Natural killer cell treated with Interleukin-12 subunit alpha and Interleukin-12 subunit beta and Interleukin-15 and Interleukin-18, amount 100 ng/mL, for 72 hours (primary cell): Measurements from ENCODE around the gene DMBX1. TPM values are rescaled to one million over a fixed set of nuclear protein-coding genes. Genes with fewer than 3 reads are reported as not detected.
A peak's percentile ranks its signal among the peaks of the same experiment; 100 is the strongest.

Experiments used
- ATAC-seq, 2 donors: fragments of 150-1000 bp; cut with Tn5 transposase in 1 of 2; sonication (Bioruptor Pico), chemical (Tn5 transposase) in 1 of 2; 2 replicates each; pipeline ENCODE4 v1.10.0; 2021
- DNase-seq: peaks from one replicate; pipeline ENCODE4 v3.0.0; 2022; ENCODE audit warnings: low spot score
- H3K27ac Mint-ChIP-seq, 2 donors: 1 replicate in 1 of 2; 2 replicates in 1 of 2; pipeline ENCODE4 v1.8.0; 2022; ENCODE audit warnings: mixed read lengths in 2 of 2, mild to moderate bottlenecking in 1 of 2, moderate library complexity in 1 of 2
- H3K27me3 Mint-ChIP-seq, 2 donors: 1 replicate in 1 of 2; 2 replicates in 1 of 2; pipeline ENCODE4 v1.8.0; 2022; ENCODE audit warnings: mixed read lengths in 2 of 2
- H3K36me3 Mint-ChIP-seq: one replicate; pipeline ENCODE4 v1.8.0; 2022; ENCODE audit warnings: mixed read lengths
- H3K4me1 Mint-ChIP-seq, 2 donors: 1 replicate in 1 of 2; 2 replicates in 1 of 2; pipeline ENCODE4 v1.8.0; 2022; ENCODE audit warnings: low read depth in 2 of 2, mixed read lengths in 2 of 2, mild to moderate bottlenecking in 1 of 2
- H3K4me3 Mint-ChIP-seq: one replicate; pipeline ENCODE4 v1.8.0; 2022; ENCODE audit warnings: mixed read lengths
- H3K9me3 Mint-ChIP-seq: 2 replicates; pipeline ENCODE4 v1.8.0; 2022; ENCODE audit warnings: mixed read lengths
- total RNA-seq, 2 donors: library from RNA; stranded (reverse); gene quantifications; one replicate each; pipeline ENCODE4 v1.2.3, GENCODE V29; 2022

DMBX1 gene
- total RNA-seq, 2 donors from 2014 or later = 0.26 to 0.47 TPM

- no peak for ATAC-seq
- no peaks in the 10 kb centered on the region for H3K9me3 Mint-ChIP-seq
- H3K4me1 Mint-ChIP-seq = peaks cover 12 to 13% of the 10 kb centered on the region in 2 donors
- H3K27me3 Mint-ChIP-seq = peaks cover 60 to 80% of the 10 kb centered on the region in 2 donors
- no peak for DNase-seq
- H3K4me3 Mint-ChIP-seq = no peak overlapping the region
- no peaks in the 10 kb centered on the region for H3K36me3 Mint-ChIP-seq
- H3K27ac Mint-ChIP-seq = no peak overlapping the region
These were observed 2.7 kb downstream of the DMBX1 start for GRCh38 chr1:46492269-46492853.

GRCh38 chr1:46492871-46493270, 3.2 kb downstream of the DMBX1 start:
- no peaks in the 10 kb centered on the region for H3K9me3 Mint-ChIP-seq
- peaks cover 57 to 80% of the 10 kb centered on the region in 2 donors for H3K27me3 Mint-ChIP-seq
- no peaks in the 10 kb centered on the region for H3K36me3 Mint-ChIP-seq
- ATAC-seq (no peak), DNase-seq (no peak)
- peaks cover 12 to 13% of the 10 kb centered on the region in 2 donors for H3K4me1 Mint-ChIP-seq
- H3K27ac Mint-ChIP-seq = no peak overlapping the region
- H3K4me3 Mint-ChIP-seq = no peak overlapping the region

- Mint-ChIP-seq H3K36me3 (no peaks in the 10 kb centered on the region), H3K4me3 (no peak overlapping the region), H3K27me3 (peaks cover 56 to 82% of the 10 kb centered on the region in 2 donors), H3K4me1 (peaks cover 12 to 13% of the 10 kb centered on the region in 2 donors), H3K27ac (no peak overlapping the region), H3K9me3 (no peaks in the 10 kb centered on the region)
- no peak for DNase-seq
- ATAC-seq = no peak
These were observed 3.8 kb downstream of the DMBX1 start for GRCh38 chr1:46493316-46494032.

GRCh38 chr1:46494910-46495309, 5.3 kb downstream of the DMBX1 start:
- H3K27ac Mint-ChIP-seq = no peak overlapping the region
- peaks cover 5 to 10% of the 10 kb centered on the region in 2 donors for H3K4me1 Mint-ChIP-seq
- DNase-seq = no peak
- no peak for ATAC-seq
- H3K27me3 Mint-ChIP-seq = peaks cover 50 to 75% of the 10 kb centered on the region in 2 donors
- H3K36me3 Mint-ChIP-seq = no peaks in the 10 kb centered on the region
- no peak overlapping the region for H3K4me3 Mint-ChIP-seq
- H3K9me3 Mint-ChIP-seq = no peaks in the 10 kb centered on the region

- H3K27ac Mint-ChIP-seq = no peak overlapping the region
- peaks cover 2 to 7% of the 10 kb centered on the region in 2 donors for H3K4me1 Mint-ChIP-seq
- H3K36me3 Mint-ChIP-seq = no peaks in the 10 kb centered on the region
- no peaks in the 10 kb centered on the region for H3K9me3 Mint-ChIP-seq
- peaks cover 50 to 76% of the 10 kb centered on the region in 2 donors for H3K27me3 Mint-ChIP-seq
- ATAC-seq (no peak), DNase-seq (no peak)
- no peak overlapping the region for H3K4me3 Mint-ChIP-seq
These were observed 6.1 kb downstream of the DMBX1 start for GRCh38 chr1:46495778-46496177.

GRCh38 chr1:46496505-46496904, 6.9 kb downstream of the DMBX1 start:
- Mint-ChIP-seq H3K4me3 (no peak overlapping the region), H3K9me3 (no peaks in the 10 kb centered on the region), H3K36me3 (no peaks in the 10 kb centered on the region), H3K27me3 (peaks cover 52 to 79% of the 10 kb centered on the region in 2 donors), H3K4me1 (peaks cover 2 to 7% of the 10 kb centered on the region in 2 donors), H3K27ac (no peak overlapping the region)
- DNase-seq = no peak
- no peak for ATAC-seq

- Mint-ChIP-seq H3K4me1 (peaks cover 2 to 7% of the 10 kb centered on the region in 2 donors), H3K27me3 (peaks cover 47 to 77% of the 10 kb centered on the region in 2 donors), H3K9me3 (no peaks in the 10 kb centered on the region), H3K27ac (no peak overlapping the region), H3K36me3 (no peaks in the 10 kb centered on the region), H3K4me3 (no peak overlapping the region)
- ATAC-seq (no peak), DNase-seq (no peak)
These were observed 7.4 kb downstream of the DMBX1 start for GRCh38 chr1:46497020-46497419.

GRCh38 chr1:46497665-46498064, 8.0 kb downstream of the DMBX1 start:
- DNase-seq (no peak), ATAC-seq (no peak)
- H3K4me1 Mint-ChIP-seq = peaks cover under 1 to 1% of the 10 kb centered on the region in 2 donors
- H3K27ac Mint-ChIP-seq = no peak overlapping the region
- H3K36me3 Mint-ChIP-seq = no peaks in the 10 kb centered on the region
- peaks cover 45 to 76% of the 10 kb centered on the region in 2 donors for H3K27me3 Mint-ChIP-seq
- H3K4me3 Mint-ChIP-seq = no peak overlapping the region
- H3K9me3 Mint-ChIP-seq = no peaks in the 10 kb centered on the region

- H3K9me3 Mint-ChIP-seq = no peaks in the 10 kb centered on the region
- no peaks in the 10 kb centered on the region for H3K4me1 Mint-ChIP-seq
- DNase-seq = no peak
- H3K27me3 Mint-ChIP-seq = peaks cover 30 to 54% of the 10 kb centered on the region in 2 donors
- no peak overlapping the region for H3K4me3 Mint-ChIP-seq
- no peak overlapping the region for H3K27ac Mint-ChIP-seq
- ATAC-seq = no peak
- no peaks in the 10 kb centered on the region for H3K36me3 Mint-ChIP-seq
These were observed 11.9 kb downstream of the DMBX1 start for GRCh38 chr1:46501528-46501927.

GRCh38 chr1:46503421-46503820, 13.8 kb downstream of the DMBX1 start:
- Mint-ChIP-seq H3K9me3 (no peaks in the 10 kb centered on the region), H3K4me3 (no peak overlapping the region), H3K27ac (no peak overlapping the region), H3K4me1 (no peaks in the 10 kb centered on the region), H3K27me3 (peaks cover 24 to 42% of the 10 kb centered on the region in 2 donors), H3K36me3 (no peaks in the 10 kb centered on the region)
- no peak for ATAC-seq
- DNase-seq = no peak

GRCh38 chr1:46506470-46507219, 17.0 kb downstream of the DMBX1 start:
- no peaks in the 10 kb centered on the region for H3K36me3 Mint-ChIP-seq
- no peak overlapping the region for H3K4me3 Mint-ChIP-seq
- no peak for DNase-seq
- H3K9me3 Mint-ChIP-seq = no peaks in the 10 kb centered on the region
- peaks cover 0 to 3% of the 10 kb centered on the region in 2 donors for H3K4me1 Mint-ChIP-seq
- H3K27me3 Mint-ChIP-seq = peaks cover 9 to 21% of the 10 kb centered on the region in 2 donors
- ATAC-seq = no peak
- no peak overlapping the region for H3K27ac Mint-ChIP-seq

- Mint-ChIP-seq H3K9me3 (no peaks in the 10 kb centered on the region), H3K4me3 (no peak overlapping the region), H3K27ac (no peak overlapping the region), H3K27me3 (peaks cover 4 to 9% of the 10 kb centered on the region in 2 donors), H3K36me3 (no peaks in the 10 kb centered on the region), H3K4me1 (peaks cover 3 to 6% of the 10 kb centered on the region in 2 donors)
- DNase-seq (no peak), ATAC-seq (peak; percentile 65 to 67)
These were observed 19.1 kb downstream of the DMBX1 start for GRCh38 chr1:46508757-46509156.

GRCh38 chr1:46510341-46510997, 20.8 kb downstream of the DMBX1 start:
- H3K9me3 Mint-ChIP-seq = no peaks in the 10 kb centered on the region
- H3K27ac Mint-ChIP-seq = no peak overlapping the region
- DNase-seq (no peak), ATAC-seq (no peak)
- H3K4me3 Mint-ChIP-seq = no peak overlapping the region
- H3K4me1 Mint-ChIP-seq = peaks cover 3 to 6% of the 10 kb centered on the region in 2 donors
- no peaks in the 10 kb centered on the region for H3K36me3 Mint-ChIP-seq
- H3K27me3 Mint-ChIP-seq = peaks cover 8 to 9% of the 10 kb centered on the region in 2 donors
